H9 (cell line): ENCODE results near the gene NLGN4X. TPM values are rescaled to one million over a fixed set of nuclear protein-coding genes. Genes with fewer than 3 reads are reported as not detected.

Experiments
- DNase-seq: peaks from one replicate; pipeline ENCODE4 v3.0.0-alpha.2; 2017
- H2AFZ ChIP-seq: one replicate; pipeline ENCODE4 v1.6.1; 2013; ENCODE audit warnings: mild to moderate bottlenecking, low read length, control low read depth, moderate library complexity
- H2AK5ac ChIP-seq: 2 replicates; pipeline ENCODE4 v1.6.1; 2013; ENCODE audit warnings: low read length, control low read depth, mixed read lengths; ENCODE audit not compliant: insufficient read length
- H2BK120ac ChIP-seq: one replicate; pipeline ENCODE4 v1.6.1; 2013; ENCODE audit warnings: low read depth, mild to moderate bottlenecking, low read length, control low read depth, inconsistent platforms; ENCODE audit not compliant: poor library complexity, severe bottlenecking
- H2BK12ac ChIP-seq: 2 replicates; pipeline ENCODE4 v1.6.1; 2013; ENCODE audit warnings: low read length, control low read depth, mixed read lengths, low read depth; ENCODE audit not compliant: insufficient read length
- H2BK15ac ChIP-seq: 2 replicates; pipeline ENCODE4 v1.6.1; 2013; ENCODE audit warnings: low read depth, low read length, control low read depth
- H2BK20ac ChIP-seq: one replicate; pipeline ENCODE4 v1.6.1; 2013; ENCODE audit warnings: low read depth, mild to moderate bottlenecking, low read length, control low read depth, inconsistent platforms; ENCODE audit not compliant: poor library complexity, severe bottlenecking
- H2BK5ac ChIP-seq: 2 replicates; pipeline ENCODE4 v1.6.1; 2013; ENCODE audit warnings: low read length, control low read depth, mixed read lengths; ENCODE audit not compliant: insufficient read length
- H3K14ac ChIP-seq: 2 replicates; pipeline ENCODE4 v1.6.1; 2013; ENCODE audit warnings: low read length, control low read depth; ENCODE audit not compliant: insufficient read depth
- H3K18ac ChIP-seq: 2 replicates; pipeline ENCODE4 v1.6.1; 2013; ENCODE audit warnings: low read depth, mild to moderate bottlenecking, mixed read lengths, low read length, control low read depth; ENCODE audit not compliant: insufficient read length
- H3K23ac ChIP-seq: 2 replicates; pipeline ENCODE4 v1.6.1; 2013; ENCODE audit warnings: low read length, control low read depth, mixed read lengths, low read depth; ENCODE audit not compliant: insufficient read length
- H3K23me2 ChIP-seq: 2 replicates; pipeline ENCODE4 v1.6.1; 2013; ENCODE audit warnings: low read depth, mild to moderate bottlenecking, mixed read lengths, low read length, control low read depth; ENCODE audit not compliant: insufficient read length, poor library complexity, severe bottlenecking
- H3K27ac ChIP-seq: 2 replicates; pipeline ENCODE4 v1.5.1; 2013; ENCODE audit warnings: low read length, control low read depth, mixed read lengths, low read depth; ENCODE audit not compliant: insufficient read length
- H3K27me3 ChIP-seq: 2 replicates; pipeline ENCODE4 v1.6.1; 2013; ENCODE audit warnings: low read length, control low read depth, inconsistent platforms; ENCODE audit not compliant: insufficient read depth
- H3K4ac ChIP-seq: 2 replicates; pipeline ENCODE4 v1.6.1; 2013; ENCODE audit warnings: low read depth, mild to moderate bottlenecking, control low read depth, inconsistent platforms, low read length, moderate library complexity
- H3K4me1 ChIP-seq: 2 replicates; pipeline ENCODE4 v1.6.1; 2013; ENCODE audit warnings: low read length, control low read depth, inconsistent platforms; ENCODE audit not compliant: insufficient read depth
- H3K4me2 ChIP-seq: 2 replicates; pipeline ENCODE4 v1.6.1; 2013; ENCODE audit warnings: low read length, control low read depth, mixed read lengths; ENCODE audit not compliant: insufficient read length, insufficient read depth
- H3K56ac ChIP-seq: 2 replicates; pipeline ENCODE4 v1.6.1; 2013; ENCODE audit warnings: low read depth, mild to moderate bottlenecking, mixed read lengths, low read length, control low read depth; ENCODE audit not compliant: insufficient read length
- H3K79me1 ChIP-seq: 2 replicates; pipeline ENCODE4 v1.6.1; 2013; ENCODE audit warnings: low read depth, mild to moderate bottlenecking, moderate library complexity, low read length, control low read depth, inconsistent platforms; ENCODE audit not compliant: insufficient read depth, poor library complexity, severe bottlenecking
- H3K79me2 ChIP-seq: 2 replicates; pipeline ENCODE4 v1.6.1; 2013; ENCODE audit warnings: low read length, control low read depth, inconsistent platforms; ENCODE audit not compliant: insufficient read depth
- H3K9ac ChIP-seq: 2 replicates; pipeline ENCODE4 v1.6.1; 2013; ENCODE audit warnings: low read length, control low read depth, mixed read lengths; ENCODE audit not compliant: insufficient read length; ENCODE audit errors: extremely low read depth
- H3K9me3 ChIP-seq: one replicate; pipeline ENCODE4 v1.6.1; 2013; ENCODE audit warnings: low read depth, low read length, inconsistent platforms; ENCODE audit not compliant: control insufficient read depth
- H3T11ph ChIP-seq: one replicate; pipeline ENCODE4 v1.6.1; 2013; ENCODE audit warnings: mild to moderate bottlenecking, low read length, control low read depth, inconsistent platforms
- H4K20me1 ChIP-seq: one replicate; pipeline ENCODE4 v1.6.1; 2013; ENCODE audit not compliant: control insufficient read depth, insufficient read length, insufficient read depth
- H4K5ac ChIP-seq: 2 replicates; pipeline ENCODE4 v1.6.1; 2013; ENCODE audit warnings: low read depth, mild to moderate bottlenecking, mixed read lengths, low read length, control low read depth; ENCODE audit not compliant: insufficient read length
- H4K8ac ChIP-seq: replicated peaks from 2 replicates; pipeline ENCODE4 v1.6.1; 2013; ENCODE audit warnings: low read length, control low read depth, mixed read lengths, low read depth; ENCODE audit not compliant: insufficient read length
- H4K91ac ChIP-seq: 2 replicates; pipeline ENCODE4 v1.6.1; 2013; ENCODE audit warnings: low read depth, mild to moderate bottlenecking, moderate library complexity, mixed read lengths, low read length, control low read depth; ENCODE audit not compliant: insufficient read length
- H3K27ac Mint-ChIP-seq, 3 experiments: 2 replicates in 2 of 3; 3 replicates in 1 of 3; pipeline ENCODE4 v1.8.0; 2020 to 2021; ENCODE audit warnings: mixed read lengths in 3 of 3, mild to moderate bottlenecking in 1 of 3, moderate library complexity in 1 of 3
- H3K27me3 Mint-ChIP-seq: 2 replicates; pipeline ENCODE4 v1.8.0; 2021; ENCODE audit warnings: low read depth, mild to moderate bottlenecking, moderate library complexity, mixed read lengths
- H3K36me3 Mint-ChIP-seq, 3 experiments: 2 replicates in 2 of 3; 3 replicates in 1 of 3; pipeline ENCODE4 v1.8.0; 2020 to 2021; ENCODE audit warnings: low read depth in 3 of 3, mixed read lengths in 3 of 3; ENCODE audit not compliant: insufficient read depth in 1 of 3
- H3K4me1 Mint-ChIP-seq, 2 experiments: 2 replicates each; pipeline ENCODE4 v1.8.0; 2020; ENCODE audit warnings: mixed read lengths in 2 of 2
- H3K4me3 Mint-ChIP-seq, 2 experiments: 2 replicates in 1 of 2; 3 replicates in 1 of 2; pipeline ENCODE4 v1.8.0; 2020 to 2021; ENCODE audit warnings: mild to moderate bottlenecking in 2 of 2, mixed read lengths in 2 of 2, moderate library complexity in 1 of 2
- H3K9me3 Mint-ChIP-seq, 2 experiments: 2 replicates in 1 of 2; 3 replicates in 1 of 2; pipeline ENCODE4 v1.8.0; 2020; ENCODE audit warnings: mild to moderate bottlenecking in 2 of 2, mixed read lengths in 2 of 2, moderate library complexity in 1 of 2
- CTCF ChIP-seq: fragments of 200-600 bp; sonication (generic); conservative IDR thresholded peaks from 3 replicates; pipeline ENCODE4 v1.8.0; 2021; ENCODE audit warnings: antibody characterized with exemption, mild to moderate bottlenecking
- WGBS: extraction: QIAGEN DNeasy Blood & Tissue Kit; methylation state at CpG from one replicate; pipeline ENCODE4 v1.1.7; 2013; ENCODE audit warnings: missing lambda C conversion rate, low lambda C conversion rate, mixed read lengths; ENCODE audit not compliant: insufficient read length; ENCODE audit errors: extremely low coverage; 5-methylcytosine and 5-hydroxymethylcytosine counted together
- total RNA-seq: library from RNA; stranded (reverse); gene quantifications from 2 replicates; pipeline ENCODE4 v1.2.1, GENCODE V29; 2021

NLGN4X gene
- total RNA-seq, 1 experiment from 2014 or later = 111 TPM

- H3K4me1 ChIP-seq = no peaks in the 10 kb centered on the region
- H3K56ac ChIP-seq = no peak overlapping the region
- H3K14ac ChIP-seq = no peak overlapping the region
- Mint-ChIP-seq H3K36me3 (peaks cover 0 to 9% (median 5%) of the 10 kb centered on the region in 3 experiments; a peak in 5 of 7 replicates), H3K4me3 (no peak overlapping the region), H3K27ac (no peak overlapping the region), H3K27me3 (no peaks in the 10 kb centered on the region), H3K4me1 (no peaks in the 10 kb centered on the region), H3K9me3 (peaks cover 5% of the 10 kb centered on the region in 2 experiments; a peak in 3 of 5 replicates)
- H4K8ac ChIP-seq = no peak overlapping the region
- H3K27ac ChIP-seq = no peak overlapping the region
- no peak overlapping the region for H3K23ac ChIP-seq
- no peak for TF ChIP-seq CTCF
- no peak overlapping the region for H3K4ac ChIP-seq
- no peaks in the 10 kb centered on the region for H3K9me3 ChIP-seq
- H2BK12ac ChIP-seq = no peak overlapping the region
- H3K27me3 ChIP-seq = no peaks in the 10 kb centered on the region
- H2BK5ac ChIP-seq = no peak overlapping the region
- H3K79me1 ChIP-seq = no peaks in the 10 kb centered on the region
- no peak for DNase-seq
- H3K23me2 ChIP-seq = no peaks in the 10 kb centered on the region
- H2BK15ac ChIP-seq = no peak overlapping the region
- no peak overlapping the region for H2BK20ac ChIP-seq
- H4K91ac ChIP-seq = no peak overlapping the region
- H4K5ac ChIP-seq = no peak overlapping the region
- no peaks in the 10 kb centered on the region for H3K79me2 ChIP-seq
- H3K18ac ChIP-seq = no peak overlapping the region
- no peak overlapping the region for H2AFZ ChIP-seq
- H2BK120ac ChIP-seq = no peak overlapping the region
- no peak overlapping the region for H2AK5ac ChIP-seq
- H3K4me2 ChIP-seq = no peak overlapping the region
- no peak overlapping the region for H3T11ph ChIP-seq
- no CpG with 5 or more reads among the region's 3 CpGs for WGBS
- no peaks in the 10 kb centered on the region for H4K20me1 ChIP-seq
- no peak overlapping the region for H3K9ac ChIP-seq
These were observed 9.9 kb upstream of the NLGN4X start for GRCh38 chrX:6238576-6238975.
